IMR-90 (cell line): ENCODE measurements around the gene NR5A2.

Source experiments
- RCOR1 ChIP-seq: IDR thresholded peaks from 2 replicates; pipeline ENCODE4 v1.6.1; 2012; ENCODE audit warnings: mild to moderate bottlenecking, low read length, improper control_type of control experiment; ENCODE audit not compliant: insufficient replicate concordance
- TF ChIP-seq, protein P1 (sequence below): conservative IDR thresholded peaks from 2 replicates; pipeline ENCODE4 v1.5.1; 2012; ENCODE audit warnings: mild to moderate bottlenecking, low read depth, low read length, improper control_type of control experiment
- TF ChIP-seq, protein P2 (sequence below): fragments of 150-350 bp; IDR thresholded peaks from 2 replicates; pipeline ENCODE4 v1.6.1; 2017; ENCODE audit warnings: mild to moderate bottlenecking, antibody characterized with exemption, low read length, low read depth

DNA sequence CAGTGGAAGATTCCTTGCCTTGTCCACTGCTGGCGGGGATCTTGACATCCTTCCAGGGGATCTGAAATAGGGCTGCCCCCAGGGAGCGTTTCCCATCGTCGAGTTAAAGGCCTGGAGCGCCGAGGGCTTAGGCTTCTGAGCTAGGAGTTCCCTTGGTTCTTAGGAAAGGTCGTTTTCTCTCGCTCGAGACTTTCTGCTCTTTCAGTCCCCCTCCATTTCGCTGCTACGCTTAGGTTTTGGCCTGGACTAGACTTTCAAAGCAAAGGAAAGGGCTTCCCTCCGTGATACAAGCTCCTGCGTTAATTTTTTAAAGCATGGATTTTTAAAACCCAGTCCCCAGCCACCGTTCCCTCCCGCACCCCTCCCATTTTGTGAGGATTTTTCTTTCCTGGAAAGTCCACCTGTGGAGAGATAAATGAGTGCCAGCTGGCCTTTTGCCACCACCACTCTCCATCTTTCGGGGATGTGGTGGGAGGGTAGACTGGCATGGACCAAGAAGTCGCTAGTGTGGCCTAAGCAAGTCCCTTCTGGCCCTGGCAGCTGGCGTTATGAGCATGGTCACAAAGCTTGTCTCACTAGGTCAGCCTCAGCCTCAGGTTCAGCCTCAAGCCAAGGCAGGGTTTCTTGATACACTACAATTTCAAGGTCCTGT lies 9.2 kb downstream of the NR5A2 start:
- TF ChIP-seq, protein P1, sequence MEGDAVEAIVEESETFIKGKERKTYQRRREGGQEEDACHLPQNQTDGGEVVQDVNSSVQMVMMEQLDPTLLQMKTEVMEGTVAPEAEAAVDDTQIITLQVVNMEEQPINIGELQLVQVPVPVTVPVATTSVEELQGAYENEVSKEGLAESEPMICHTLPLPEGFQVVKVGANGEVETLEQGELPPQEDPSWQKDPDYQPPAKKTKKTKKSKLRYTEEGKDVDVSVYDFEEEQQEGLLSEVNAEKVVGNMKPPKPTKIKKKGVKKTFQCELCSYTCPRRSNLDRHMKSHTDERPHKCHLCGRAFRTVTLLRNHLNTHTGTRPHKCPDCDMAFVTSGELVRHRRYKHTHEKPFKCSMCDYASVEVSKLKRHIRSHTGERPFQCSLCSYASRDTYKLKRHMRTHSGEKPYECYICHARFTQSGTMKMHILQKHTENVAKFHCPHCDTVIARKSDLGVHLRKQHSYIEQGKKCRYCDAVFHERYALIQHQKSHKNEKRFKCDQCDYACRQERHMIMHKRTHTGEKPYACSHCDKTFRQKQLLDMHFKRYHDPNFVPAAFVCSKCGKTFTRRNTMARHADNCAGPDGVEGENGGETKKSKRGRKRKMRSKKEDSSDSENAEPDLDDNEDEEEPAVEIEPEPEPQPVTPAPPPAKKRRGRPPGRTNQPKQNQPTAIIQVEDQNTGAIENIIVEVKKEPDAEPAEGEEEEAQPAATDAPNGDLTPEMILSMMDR, result no peak
- TF ChIP-seq, protein P2, sequence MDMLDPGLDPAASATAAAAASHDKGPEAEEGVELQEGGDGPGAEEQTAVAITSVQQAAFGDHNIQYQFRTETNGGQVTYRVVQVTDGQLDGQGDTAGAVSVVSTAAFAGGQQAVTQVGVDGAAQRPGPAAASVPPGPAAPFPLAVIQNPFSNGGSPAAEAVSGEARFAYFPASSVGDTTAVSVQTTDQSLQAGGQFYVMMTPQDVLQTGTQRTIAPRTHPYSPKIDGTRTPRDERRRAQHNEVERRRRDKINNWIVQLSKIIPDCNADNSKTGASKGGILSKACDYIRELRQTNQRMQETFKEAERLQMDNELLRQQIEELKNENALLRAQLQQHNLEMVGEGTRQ, result no peak
- no peak for TF ChIP-seq RCOR1
